Stimulated activated CD4-positive, alpha-beta T cell treated with anti-CD3 and anti-CD28 coated beads, Interleukin-1b, Interleukin-23, amount 100 ng/mL, for 24 hours (primary cell): ENCODE data around the gene GPR158.

Experiments
- DNase-seq, 4 experiments: peaks; one replicate each; pipeline ENCODE4 v3.0.0-alpha.2; 2020; ENCODE audit warnings: low read depth in 4 of 4, low spot score in 1 of 4

Gene GPR158

GRCh38 chr10:25557136-25557535 is 382.3 kb downstream of the GPR158 start:
- DNase-seq: no peak

- DNase-seq: no peak
Measured at GRCh38 chr10:25561758-25562157, 387.0 kb downstream of the GPR158 start.

- DNase-seq: no peak
Measured at GRCh38 chr10:25562547-25562946, 387.7 kb downstream of the GPR158 start.

GRCh38 chr10:25564351-25564750 is 389.6 kb downstream of the GPR158 start:
- no peak for DNase-seq

GRCh38 chr10:25565570-25565969 is 390.8 kb downstream of the GPR158 start:
- no peak for DNase-seq

DNA sequence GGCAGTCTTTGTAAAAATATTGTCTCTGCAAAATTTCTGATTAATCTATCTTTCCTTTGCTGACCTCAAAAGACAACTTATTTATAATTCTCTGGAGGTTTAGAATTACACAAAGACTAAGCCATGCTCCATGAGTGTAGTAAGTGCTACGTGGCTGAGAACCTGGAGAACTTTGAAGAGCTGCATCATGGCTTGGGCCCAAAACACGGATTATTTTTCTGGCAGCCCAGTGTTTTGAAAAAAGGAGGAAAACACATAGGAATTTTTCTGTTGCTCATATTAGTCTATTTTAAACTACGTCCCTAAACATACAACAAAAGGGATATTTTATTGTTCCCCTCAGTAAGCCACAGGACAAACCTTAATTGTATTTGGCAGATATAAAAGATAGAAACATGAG is 398.5 kb downstream of the GPR158 start:
- DNase-seq: no peak

DNA sequence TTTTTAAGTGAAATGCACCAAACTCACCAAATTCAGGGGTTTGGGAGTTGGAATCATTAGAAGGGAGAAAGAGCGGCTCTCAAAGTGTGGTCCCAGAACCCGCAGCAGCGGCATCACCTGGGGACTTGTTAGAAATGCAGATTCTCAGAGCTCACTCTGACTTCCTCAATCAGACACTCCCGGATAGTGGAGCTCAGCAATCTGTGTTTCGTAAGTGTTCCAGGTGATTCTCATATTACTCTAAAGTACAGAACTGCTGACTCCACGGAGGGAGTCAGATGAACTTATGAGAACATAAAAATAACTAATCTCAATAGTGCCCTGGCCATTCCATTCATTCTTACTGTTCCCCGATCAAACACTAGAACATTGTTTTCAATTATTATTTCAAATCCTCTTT is 400.5 kb downstream of the GPR158 start:
- no peak for DNase-seq

- DNase-seq: no peak
Measured at GRCh38 chr10:25578061-25578460, 403.3 kb downstream of the GPR158 start.

GRCh38 chr10:25582961-25583360 is 408.2 kb downstream of the GPR158 start:
- DNase-seq: no peak

GRCh38 chr10:25600651-25601050 is 425.9 kb downstream of the GPR158 start:
- no peak for DNase-seq

DNA sequence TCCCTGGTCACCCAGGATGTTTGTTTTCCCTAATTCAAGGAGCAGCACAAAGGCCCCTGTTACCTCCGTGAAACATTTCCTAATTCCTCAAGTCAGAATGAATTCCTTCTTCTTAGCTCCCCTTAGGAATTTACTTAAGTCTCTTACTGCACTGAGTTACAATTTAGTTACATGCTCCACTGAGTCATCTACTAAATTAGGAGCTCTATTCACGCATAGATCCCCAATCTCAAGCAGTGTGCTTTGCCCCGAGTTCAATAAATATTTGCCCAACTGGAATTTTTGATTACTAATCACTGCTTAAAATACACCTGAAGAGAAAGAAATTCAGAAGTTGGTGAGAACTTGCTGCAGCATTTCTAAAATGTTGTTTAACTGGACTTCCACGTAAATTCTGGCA is 429.8 kb downstream of the GPR158 start:
- no peak for DNase-seq

DNA sequence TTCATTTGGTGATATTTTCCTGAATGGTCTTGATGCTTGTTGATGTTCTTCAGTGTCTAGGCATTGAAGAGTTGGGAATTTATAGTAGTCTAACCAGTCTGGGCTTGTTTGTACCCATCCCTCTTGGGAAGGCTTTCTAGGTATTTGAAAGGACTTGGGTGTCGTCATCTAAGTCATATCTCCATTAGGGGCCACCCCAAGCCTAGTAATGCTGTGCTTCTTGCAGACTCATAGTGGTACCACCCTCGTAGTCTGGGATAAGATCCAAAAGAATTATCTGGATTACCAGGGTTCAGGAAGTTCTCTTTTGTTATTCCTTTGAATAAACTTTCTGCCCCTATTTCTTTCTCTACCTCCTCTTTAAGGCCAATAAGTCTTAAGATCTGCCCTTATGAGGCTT is 439.9 kb downstream of the GPR158 start:
- DNase-seq: no peak

- no peak for DNase-seq
Measured at GRCh38 chr10:25615926-25616325, 441.1 kb downstream of the GPR158 start.

DNA sequence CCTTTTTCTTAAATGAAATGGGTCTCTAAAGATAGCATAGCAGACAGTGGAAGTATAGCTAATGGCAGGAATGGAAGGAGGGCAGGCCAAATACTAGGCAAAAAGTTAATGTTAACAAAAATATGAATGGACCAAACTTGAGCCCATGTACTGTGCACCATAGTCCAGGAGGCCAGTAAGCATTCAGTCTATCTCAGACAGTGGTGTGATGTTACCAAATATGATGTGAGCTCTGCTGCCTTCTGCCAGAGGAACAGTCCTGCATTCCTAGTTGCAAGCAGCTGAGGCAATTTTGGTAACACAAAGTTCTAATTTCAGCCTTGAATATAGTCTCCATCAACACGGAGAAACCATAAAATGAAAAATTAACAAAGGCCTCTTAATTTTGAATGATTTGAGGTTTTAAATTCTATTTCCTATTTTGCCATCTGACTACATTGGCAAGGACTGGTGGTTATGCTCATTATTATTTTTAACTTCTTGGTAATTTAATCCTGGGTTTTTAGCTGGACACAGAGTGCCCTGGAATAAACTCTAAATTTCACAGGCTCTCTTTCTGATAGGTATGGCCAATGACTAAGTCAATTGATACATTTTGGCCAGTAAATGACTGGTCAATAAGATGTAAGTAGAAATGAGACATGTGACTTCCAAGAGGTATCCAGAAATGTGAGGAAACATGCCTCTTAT is 442.2 kb downstream of the GPR158 start:
- DNase-seq: no peak

DNA sequence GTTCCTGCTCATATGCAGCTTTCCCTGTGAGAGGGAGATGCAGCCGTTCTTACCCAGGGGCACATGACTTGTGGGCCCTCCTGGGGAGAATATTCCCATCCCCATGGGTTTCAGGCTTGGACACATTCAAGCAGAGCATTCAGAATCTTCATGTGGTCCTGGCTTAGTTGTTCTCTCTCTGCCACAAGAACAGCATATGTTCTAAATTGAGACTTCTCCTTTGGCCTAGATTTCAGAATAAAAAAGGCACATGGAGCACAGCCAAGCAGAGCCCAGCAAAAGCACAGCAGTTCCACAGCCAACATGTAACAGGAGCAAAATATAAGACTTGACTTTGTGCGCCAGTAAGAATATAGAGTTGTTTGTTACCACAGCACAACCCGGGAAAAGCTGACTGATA is 452.8 kb downstream of the GPR158 start:
- DNase-seq: no peak

DNA sequence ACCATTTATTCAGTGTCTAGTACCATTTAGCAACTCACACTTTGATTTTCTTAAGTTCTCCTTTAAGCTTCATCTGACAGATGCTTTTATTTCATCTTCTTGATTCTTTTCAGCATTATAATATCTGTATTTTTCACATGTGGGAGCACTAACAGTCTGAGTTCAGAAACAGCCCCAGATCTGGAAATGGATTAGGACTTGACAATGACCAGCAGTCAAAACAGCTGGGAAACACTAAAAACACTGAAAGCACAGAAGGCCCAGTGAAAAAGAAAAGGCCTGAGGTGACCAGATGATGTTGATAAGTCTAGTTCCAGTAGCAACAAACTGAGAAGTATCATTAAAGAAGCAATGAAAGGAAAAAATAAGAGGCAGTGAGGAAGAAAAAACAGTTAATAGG is 454.5 kb downstream of the GPR158 start:
- DNase-seq: no peak

DNA sequence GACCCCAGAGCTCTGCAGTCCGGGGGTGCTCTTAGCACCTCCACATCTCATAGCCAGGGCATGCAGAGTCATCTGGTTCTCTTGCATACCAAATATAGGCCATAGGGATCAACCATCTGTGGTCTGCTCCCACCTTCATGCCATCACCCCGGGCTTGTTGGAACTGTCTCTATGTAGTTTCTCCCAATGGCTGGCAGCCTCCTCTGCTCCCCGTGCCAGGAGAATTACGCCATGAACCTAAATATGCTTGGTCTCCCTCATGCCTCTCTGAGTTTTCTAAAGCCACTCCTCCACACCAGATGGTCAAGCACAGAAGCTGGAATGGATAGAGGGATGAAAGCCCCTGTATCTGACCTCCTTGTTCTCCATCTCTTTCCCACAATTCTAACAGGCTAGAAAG is 456.7 kb downstream of the GPR158 start:
- DNase-seq: no peak

DNA sequence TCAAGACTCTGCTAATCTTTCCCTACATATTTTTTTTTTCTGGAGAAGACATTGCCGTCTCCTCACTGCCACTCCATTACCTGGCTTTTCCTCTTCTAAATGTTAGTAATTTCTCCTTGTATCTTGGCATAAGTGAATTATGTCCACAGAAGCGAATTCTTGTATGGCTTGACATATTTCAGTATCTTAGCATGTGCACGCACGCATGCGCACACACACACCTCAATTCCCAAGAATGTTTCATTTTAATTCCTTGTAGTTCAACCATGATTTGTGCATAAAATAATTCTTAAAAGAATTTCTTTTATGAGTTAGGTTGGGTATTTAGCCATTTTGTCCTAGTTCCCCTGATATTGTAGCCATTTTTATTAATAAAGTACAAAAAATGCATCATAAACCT is 458.0 kb downstream of the GPR158 start:
- no peak for DNase-seq

- no peak for DNase-seq
Measured at GRCh38 chr10:25633542-25633941, 458.7 kb downstream of the GPR158 start.

DNA sequence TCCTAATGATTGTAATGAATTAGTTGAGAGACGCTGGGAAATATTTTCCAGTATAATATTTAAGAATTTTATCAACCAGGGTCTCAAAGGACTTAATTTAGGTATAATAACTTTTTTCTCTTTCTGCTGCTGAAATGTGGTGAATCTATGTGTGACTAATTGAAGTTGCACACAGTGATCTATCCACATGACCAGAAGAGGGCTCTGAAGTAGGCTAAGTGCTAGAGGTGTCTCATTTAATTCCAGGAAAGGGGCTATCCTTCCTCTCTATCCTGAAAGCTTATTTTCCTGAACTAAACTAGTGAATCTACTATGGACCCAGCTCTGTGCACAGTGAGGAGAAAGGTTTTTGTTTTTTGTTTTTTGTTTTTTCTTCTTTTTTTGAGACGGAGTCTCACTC is 464.8 kb downstream of the GPR158 start:
- DNase-seq: no peak

GRCh38 chr10:25641595-25641994 is 466.8 kb downstream of the GPR158 start:
- DNase-seq: no peak

- no peak for DNase-seq
Measured at GRCh38 chr10:25642721-25643120, 467.9 kb downstream of the GPR158 start.

DNA sequence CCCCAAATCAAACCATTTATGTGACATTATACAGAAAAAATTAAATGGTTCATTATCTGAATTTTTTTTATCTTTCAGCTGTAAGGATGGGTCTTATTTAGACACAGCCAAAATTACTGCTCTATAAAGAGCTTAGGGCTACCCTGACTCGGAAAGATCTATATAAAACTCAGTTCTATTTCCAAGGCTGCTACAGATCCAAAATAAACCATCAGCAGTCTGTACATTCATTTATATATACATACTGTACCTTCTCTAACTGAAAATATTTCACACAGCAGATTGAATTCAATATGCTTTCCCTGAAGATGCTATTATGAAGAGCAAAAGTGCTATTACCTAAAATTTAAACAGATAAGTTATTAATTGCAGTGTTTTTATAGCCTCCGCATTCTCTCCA is 471.6 kb downstream of the GPR158 start:
- DNase-seq: no peak

DNA sequence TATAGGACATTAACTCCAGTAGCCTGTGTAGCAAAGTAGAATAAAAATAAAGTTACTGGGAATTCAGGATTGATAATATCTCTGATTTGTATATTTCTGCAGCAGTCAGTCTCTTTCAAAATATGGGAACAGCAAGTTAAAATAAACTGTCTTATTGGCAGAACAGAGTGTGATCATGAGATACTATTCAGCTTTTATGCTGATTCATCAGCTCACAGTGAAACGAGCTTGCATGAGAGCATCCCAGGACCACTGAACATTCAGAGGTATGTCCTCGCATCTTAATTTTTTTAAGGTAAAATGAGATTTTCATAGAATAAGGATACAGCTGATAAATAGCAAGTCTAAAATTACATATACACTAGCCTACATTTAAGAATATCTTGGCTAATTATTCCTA is 476.7 kb downstream of the GPR158 start:
- DNase-seq: no peak
